ENCODE measurements around the gene PLP2.

The PLP2 gene

DNA sequence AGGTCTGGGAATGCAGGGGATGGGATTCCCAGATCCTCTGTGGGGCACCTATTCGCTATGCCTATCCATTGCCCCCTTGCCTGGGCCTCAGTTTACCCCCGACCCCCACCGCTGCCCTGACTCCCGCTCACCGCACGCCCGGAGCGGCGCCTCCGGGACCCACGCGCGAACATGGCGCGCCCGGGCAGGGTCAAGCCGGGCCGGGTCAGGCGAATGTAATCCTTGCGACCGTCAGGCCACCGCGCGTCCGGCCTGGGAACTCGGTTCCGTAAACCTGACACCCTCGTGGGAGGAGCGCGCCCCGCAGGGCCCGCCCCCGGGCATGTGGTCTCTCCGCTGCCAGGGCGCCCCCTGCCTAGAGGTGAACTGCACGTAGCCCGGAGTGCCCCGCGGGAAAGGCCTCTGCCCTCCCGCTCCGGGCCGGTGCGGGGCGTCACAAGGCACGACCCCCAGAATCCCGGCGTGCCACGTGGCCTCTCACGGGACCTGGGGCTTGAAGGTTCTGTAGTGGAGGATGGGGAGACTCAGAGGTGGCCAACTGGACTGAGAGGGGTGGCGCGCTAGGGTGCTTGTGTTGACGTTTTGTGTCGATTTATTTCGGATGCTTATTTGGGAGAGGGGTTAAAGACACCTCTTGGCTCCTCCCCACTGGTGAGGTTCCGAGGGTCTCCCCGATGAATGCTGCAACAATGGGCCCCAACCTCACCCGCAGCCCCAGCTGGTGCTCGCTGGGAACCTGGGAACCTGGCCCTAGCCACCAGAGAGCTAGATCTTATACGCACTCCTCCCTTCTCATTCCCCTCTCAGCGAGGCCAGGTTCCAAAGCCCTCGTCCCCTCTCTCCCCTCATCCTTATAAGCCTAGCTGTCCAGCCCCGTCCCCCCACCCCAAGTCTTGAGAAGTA is 14.7 kb downstream of the PLP2 start, which contains the start of gene PRICKLE3:
Gene PRICKLE3, minus strand, starts transcription at position 249 of the 903 bp plus-strand sequence. Its CDS starts 76 bp downstream, at position 173.
- DNase-seq (ENCODE audit: low read depth): no peak

DNA sequence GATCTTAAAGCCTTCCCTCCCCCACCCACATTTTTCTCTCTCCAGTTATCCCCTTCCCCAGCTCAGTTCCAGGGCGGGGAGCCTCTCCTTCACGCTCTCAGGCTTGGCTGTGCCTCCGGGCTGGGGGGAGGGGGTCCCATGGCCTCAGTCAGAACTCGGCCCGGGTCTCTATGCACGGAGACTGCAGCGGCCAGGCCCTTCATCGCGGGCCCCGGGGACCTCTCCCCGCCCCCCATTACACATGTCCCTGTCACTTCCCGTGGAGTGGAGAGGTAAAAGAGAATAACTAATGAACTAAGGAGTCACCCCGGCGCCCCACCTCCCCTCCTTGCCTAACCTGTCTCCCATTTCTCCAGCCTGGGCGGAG is 15.3 kb downstream of the PLP2 start:
- no peak for DNase-seq (ENCODE audit: low read depth)

DNA sequence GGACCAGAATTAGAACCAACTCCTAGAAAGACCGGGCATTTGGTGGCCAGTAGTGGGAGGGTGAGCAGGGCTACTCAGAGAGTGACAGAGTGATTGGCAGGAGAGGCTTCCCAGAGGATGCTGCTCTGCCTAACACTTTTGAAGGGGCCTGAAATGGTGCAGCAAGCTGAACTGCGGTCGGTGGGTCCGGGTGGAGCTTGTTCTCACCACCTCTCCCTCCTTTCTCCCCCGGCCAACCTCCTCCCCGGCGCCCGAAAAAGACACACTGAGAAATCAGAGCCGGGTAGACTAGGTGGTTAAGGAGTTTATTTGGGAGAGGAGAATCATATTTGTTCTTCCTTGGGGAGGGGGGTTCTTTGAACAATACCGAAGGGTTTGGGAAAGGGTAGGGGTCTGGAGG is 15.8 kb downstream of the PLP2 start:
- no peak for DNase-seq (ENCODE audit: low read depth)

DNA sequence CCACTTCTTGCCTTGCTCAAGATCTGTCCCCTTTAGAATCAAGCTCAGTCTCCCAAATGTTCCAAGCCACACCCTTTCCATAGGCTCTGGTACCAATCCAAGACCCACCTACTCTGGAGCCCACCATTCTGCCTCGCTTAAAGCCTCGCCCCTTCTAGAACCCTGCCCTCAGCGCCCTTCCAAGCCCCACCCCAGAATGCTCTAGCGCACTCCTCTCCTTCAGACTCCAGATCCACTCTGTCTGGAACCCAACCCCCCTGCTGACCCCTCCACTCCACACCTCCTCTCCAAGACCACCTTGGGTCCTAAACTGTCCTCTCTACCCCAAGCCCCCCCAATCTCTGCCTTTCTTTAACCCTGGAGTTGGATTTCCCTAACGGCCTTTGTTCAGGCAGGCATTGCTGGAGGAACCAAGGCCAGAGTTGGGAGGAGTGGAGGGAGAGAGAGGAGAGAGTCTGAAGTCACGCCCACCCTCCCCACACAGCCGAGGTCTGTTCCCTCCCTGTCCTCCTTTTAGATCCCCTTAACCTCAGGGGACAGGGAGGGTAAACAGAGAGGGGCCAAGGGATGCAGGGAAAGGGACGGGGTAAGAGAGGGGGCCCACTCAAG is 16.9 kb downstream of the PLP2 start:
- no peak for DNase-seq (ENCODE audit: low read depth)

DNA sequence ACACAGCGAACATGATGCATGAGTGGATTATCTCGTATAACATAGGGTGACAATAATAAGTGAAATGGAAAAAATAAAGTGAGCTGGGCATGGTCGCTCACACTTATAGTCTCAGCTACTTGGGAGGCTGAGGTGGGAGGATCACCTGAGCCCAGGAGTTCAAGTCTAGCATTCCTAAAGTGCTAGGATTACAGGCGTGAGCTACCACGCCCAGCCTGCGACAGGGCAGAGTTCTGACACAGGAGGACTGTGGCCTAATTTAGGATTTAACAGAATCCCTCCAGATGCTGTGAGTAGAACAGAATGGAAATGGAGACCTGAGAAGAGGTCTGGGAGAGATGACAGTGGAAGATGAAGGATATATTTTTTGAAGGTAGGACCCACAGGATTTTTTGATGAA is 17.9 kb downstream of the PLP2 start:
- no peak for DNase-seq (ENCODE audit: low read depth)

DNA sequence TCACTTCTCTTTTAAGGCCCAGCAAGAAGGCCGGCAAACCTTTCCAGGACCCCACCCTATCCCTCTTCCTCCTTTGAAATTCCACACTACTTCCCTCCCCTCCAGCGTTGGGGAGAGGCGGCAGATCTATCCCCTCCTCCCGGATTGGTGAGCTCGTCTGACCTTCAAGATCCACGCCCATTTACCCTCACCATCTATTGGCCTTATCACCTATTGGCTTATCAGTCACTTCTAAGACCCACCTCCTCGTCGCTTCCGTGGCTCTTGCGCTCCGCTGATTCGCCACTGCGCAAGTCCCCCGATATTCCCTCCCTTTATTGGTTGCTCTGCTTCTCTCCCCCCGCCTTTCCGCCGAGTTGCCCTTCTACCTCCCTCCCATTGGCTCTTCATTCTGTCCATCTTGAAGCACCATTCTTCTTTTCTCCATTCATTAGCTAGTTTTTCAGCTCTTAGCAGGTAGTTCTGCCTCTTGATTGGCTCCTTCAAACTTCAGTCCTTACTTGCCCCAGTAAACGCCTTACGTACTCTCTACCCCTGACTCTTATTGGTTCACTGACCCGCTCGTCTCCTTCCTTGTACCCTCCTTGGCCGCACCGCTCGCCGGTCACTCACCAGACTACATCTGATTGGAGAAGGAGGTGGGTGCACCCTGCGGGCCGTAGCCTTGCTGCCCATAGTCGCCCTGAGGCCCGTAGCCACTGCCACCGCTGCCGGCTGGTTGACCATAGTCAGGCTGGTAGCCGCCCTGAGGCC is 19.3 kb downstream of the PLP2 start:
- peak; percentile 95 for DNase-seq (ENCODE audit: low read depth)

DNA sequence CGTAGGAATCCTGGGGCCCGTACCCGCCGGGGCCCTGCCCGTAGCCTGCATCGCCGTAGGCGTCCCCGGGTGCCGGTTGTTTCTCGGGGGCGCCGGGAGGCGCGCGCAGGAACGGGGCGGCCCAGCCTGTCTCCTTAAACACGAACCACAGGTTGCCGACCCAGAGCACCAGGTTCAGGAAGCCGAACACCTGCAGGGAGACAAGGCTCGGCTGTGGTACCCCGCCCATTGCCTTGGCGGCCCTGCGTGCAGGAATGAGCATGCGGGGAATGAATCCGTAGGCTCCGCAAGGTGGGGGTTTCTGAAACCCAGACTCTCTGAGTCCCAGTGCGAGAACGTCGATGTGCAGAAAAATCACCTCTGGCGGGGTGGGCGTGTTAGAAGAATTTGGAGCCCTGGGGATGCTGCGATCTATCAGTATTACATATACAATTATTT is 19.9 kb downstream of the PLP2 start:
- DNase-seq (ENCODE audit: low read depth): no peak

DNA sequence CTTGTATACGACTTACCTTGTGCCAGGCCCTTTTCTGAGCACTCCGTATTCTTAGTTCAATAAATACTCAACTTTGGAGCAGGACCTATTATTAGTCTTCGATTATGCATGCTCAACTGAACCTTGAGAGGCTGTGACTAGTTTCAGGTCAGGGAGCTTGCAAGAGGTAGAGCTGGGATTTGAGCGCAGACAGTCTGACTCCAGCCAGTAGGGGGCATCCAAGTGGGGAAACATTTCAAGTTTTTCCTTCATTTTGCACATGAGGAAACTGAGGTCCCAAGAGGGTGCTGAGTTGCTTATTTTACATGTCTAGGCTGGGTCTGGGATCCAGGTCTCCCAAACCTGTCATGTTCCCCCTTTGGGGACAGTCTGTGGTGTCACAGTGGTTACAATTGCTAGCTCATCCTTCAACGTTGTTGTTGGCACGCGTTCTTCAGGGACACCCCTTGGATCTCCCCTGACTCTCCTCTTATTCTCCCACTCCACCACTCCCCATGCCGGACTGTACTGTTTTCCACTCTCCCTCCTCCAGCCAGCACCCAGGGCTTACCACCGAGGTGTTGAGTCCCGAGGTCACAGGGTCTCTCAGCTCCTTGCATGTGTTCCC is 21.1 kb downstream of the PLP2 start:
- DNase-seq (ENCODE audit: low read depth): no peak

DNA sequence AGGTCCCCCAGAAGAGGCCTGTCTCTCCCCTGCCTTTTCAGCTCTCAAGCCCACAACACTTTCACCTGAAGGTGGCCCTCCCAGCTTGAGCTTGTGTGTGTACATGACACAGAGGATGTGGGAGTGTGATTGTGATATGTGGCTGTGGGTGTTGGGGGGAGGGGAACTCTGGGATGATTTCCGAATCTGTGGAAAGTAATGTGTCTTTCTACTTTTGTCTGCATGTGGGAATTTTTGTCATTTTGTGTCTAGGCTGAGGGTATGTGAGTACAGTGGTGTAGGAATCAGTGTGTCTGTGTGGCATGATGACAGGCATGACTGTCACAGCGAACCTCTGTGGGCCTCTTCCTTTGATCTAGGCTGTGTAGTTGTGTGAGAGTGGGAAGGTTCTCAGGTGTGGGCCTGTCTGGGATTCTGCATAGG is 21.9 kb downstream of the PLP2 start:
- DNase-seq (ENCODE audit: low read depth): no peak

DNA sequence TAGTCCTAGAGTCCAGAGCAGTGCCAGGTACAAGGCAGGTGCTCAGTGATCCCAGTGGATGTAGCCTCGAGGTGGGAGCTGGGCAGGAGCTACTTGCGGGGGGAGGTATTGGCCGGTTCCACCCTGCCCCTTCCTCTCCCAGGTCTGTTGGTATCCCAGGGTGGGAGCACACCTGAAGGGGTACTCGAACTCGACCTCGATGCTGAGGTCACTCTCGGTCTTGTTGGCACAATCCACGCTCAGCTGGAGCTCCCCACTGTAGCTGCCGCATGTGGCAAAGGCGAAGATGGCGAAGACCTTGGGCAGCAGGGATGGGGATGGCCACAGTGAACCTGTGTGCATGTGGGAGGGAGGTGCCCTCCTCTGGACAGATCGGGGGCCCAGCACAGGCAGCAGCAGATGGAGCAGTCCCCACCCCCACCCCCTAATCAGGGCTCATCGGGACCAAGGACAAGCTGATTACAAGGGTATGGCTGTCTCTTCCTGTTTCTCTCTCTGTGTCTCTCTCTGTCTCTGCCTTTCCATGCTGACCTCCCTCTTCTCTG is 25.9 kb downstream of the PLP2 start:
- no peak for DNase-seq (ENCODE audit: low read depth)

DNA sequence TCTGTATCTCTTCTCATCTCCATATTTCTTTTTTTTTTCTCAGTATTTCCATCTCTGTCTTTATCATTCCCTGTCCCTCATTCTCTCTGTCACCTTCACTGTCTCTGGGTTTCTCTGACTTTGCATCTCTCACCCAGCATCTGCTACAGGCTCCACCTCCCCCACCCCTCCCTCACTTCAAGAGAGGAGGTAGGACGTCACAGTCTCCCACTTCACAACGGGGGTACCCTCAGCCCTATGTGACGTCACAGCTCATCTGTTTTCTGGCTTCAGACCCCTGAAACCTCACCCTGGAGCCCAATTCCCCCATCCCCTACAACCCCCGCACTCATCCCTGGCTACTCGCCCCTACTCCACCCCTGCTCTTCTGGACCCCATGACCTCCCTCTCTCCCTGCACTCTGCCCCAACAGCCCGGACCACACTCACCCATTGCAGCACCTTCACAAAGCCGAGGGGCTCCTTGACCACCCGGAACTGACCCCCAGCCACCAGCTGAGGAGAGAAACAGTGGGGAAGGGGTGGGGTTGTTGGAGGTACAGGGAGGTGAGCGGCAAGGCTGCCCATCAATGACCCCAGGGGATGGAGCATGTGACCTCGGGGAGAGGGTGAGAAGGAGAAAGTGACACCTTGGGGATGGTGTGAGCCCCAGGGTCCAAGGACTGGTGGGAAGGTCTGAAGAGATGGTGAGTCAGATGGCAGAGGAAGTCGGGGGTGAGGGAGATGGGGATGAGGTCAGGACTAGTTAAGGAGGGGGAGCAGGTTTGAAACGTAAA is 27.0 kb downstream of the PLP2 start:
- DNase-seq (ENCODE audit: low read depth): no peak

DNA sequence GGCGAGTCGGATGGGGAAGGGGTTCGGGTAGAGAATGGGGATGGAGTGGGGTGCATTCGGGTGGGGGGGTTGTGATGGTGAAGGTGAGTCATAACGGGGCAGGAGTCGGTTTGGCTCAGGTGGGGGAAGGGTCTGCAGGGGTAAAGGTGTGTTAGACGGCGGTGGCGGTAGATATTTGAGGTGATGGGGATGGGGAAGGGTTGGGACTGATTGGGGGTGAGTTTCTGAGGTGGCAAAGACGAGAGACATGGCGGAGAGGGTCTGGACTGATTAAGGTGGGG is 27.6 kb downstream of the PLP2 start:
- no peak for DNase-seq (ENCODE audit: low read depth)

DNA sequence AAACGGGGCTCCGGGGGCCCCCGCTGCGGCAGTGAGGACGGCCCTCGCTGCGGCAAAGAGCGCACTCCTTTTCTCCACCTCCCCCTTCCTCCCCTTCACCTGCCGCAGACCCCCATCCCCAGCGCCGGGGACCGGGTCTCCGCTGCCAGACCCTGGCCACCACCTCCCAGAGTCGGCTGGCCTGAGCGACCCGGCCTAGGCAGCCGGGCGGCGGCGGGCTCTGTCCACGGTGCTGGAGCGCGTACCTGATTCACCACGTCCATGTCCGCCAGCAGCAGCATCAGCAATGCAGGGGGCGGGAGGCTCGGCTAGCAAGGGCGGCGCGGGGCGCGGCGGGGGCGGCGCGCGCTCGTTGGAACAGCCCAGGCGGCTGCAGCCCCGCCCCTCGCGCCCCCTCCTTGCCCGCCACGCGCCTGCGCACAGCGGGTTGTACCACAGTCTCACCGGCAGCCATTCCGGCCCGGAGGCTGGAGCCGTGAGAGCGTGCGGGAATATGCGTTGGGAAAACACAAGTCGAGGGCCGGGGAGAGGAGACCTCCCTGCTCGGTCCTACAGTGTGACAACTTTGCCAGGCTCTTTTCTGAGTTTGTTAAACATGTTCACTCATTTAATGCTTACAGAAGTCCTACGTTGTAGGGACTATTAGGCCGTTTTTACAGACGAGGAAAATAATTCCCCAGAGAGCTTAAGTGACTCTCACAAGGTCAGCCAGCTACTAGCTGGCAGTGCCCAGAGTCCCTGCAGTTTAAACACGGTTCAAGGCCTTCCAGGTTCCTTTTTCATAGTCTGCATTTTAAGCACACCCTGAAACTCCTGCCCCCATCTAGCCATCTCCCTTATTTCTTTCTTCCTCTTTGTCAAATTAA is 28.4 kb downstream of the PLP2 start, which contains the start of gene SYP:
Gene SYP, minus strand, starts transcription at position 288 of the 866 bp plus-strand sequence. Its CDS starts 7 bp downstream, at position 281.
- DNase-seq (ENCODE audit: low read depth): peak; percentile 33

DNA sequence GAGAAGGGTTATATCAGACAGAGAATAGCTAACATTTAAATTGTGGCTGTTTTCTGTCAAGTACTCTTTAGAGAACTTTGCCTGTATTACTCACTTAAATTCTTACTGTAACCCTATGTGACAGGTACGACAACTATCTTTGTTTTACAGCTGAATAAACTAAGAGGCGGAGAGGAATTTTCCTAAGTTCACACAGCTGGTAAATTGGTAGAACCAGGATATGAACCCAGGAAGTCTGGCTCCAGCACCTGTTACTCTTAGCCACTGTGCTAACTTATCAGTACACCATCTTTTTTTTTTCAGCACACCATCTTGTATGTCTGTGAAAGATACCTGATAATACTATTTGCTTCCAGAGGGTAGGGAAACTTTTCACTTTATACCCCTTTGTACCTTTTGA is 30.3 kb downstream of the PLP2 start:
- no peak for DNase-seq (ENCODE audit: low read depth)

DNA sequence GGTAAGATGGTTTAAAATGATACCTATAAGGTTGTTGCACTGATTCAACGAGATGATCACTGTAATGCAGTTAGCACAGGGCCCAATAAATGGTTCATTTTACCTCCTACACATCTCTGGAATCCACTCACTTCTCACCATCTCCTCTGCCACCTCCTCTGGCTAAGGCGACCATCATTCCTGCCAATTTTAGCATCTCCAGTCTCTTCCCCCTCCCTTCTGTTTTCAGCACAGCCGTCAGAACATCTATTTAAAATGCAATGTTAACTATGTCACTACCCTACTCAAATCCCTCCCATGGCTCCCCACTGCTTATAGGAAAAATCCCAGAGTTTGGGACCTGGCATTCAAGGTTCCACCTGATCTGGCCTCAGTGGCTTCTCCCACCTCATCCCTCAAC is 31.8 kb downstream of the PLP2 start:
- no peak for DNase-seq (ENCODE audit: low read depth)

DNA sequence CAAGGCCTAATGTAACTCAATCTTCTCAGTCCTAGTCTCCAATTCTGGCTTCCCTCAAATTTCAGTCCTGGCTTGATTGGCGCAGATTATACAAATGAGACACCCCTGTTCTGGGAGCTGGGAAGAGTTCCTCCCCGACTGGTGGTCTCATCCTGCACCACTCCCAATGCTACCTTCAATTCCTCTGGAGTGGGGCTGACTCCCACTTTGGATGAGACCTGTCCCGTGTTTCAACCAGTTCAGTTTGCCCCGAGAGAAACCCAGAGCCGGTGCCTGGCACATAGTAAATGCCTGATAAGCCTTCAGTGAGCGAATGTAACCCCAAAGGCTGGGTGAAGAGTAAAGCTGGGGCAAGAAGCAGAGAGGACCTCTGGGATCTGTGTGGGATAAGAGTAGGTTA is 32.3 kb downstream of the PLP2 start:
- DNase-seq (ENCODE audit: low read depth): no peak

DNA sequence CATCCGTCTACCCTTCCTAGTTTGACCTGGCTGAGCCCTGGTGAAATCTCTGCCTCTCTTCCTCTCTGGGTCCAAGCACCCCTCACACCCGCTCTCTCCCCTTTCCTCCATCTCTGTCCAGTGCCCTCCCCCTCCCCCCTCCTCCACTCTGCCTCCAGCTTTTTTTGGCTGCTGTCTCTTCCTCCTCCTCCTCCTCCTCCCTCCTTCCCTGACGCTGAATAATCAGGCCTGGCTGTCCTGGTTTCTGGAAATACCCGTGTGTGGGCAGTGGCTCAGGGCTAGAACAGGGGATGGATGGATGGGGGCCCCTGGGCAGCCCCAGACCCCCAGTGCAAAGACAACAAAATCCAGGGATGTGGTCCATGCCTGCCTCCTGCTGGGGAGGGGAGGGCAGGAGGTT is 33.0 kb downstream of the PLP2 start:
- no peak for DNase-seq (ENCODE audit: low read depth)

DNA sequence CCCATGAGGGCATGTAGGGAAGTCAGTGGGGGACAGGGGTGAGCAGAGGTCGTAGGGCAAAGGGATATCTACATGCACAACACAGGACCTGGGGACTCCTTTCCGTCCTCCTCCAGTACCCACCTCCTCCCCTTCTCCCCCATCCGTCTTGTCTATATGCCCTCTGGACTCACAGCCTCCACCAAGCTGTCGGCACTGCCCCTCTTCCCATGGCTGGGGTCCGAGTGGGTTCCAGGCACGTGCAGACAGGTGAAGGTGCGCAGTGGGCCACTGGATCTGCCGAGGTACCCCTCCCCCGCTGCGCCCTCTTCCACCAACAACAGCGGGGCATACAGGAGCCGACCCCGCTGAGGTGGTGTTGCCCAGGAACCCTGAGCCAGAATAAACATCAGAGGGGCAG is 33.7 kb downstream of the PLP2 start:
- DNase-seq (ENCODE audit: low read depth): no peak

DNA sequence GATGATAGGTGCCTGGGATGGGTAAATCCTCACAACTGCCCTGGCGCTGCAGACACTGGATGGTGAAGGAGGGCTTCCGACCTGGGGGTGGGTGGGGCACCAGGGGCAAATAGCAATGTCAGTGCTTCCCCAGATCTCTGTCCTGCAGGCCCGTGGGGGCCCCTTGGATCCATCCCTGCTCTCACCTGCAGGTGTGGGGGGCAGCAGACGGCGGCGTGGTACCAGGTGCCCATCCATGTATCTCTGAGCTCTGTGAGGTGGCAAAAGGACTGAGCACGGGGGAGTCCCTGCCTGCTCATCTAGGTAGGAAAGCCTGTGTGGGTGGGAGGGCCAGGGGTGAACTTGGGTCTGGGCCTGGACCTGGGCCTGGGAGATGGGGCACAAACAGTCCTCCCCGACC is 34.8 kb downstream of the PLP2 start:
- no peak for DNase-seq (ENCODE audit: low read depth)

DNA sequence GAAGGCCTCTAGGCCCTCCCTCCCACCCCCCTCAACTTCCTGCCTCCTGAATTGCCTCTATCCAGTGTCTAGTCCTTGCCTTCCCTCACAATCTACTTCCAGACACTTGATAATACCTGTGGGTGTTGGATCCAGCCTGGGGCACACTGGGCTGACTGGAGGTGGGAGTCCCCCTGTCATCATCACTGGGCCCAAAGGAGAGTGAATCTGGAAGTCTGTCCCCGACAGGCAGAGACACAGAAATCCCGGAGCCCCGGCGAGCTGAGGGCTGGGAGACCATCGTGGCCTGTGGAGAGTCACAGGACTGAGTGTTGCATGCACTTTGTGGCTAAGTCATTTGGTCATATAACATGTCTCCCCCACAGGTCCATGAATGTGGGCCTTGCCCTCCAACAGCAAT is 36.7 kb downstream of the PLP2 start:
- no peak for DNase-seq (ENCODE audit: low read depth)
